Cerebellar nuclear complex (tissue), 1 donor: ENCODE data around the gene MALRD1.

Experiments used
- DNase-seq, 2 experiments: peaks; one replicate each; lab custom pipeline; 2025; lab: John Stamatoyannopoulos, UW

The MALRD1 gene

DNA sequence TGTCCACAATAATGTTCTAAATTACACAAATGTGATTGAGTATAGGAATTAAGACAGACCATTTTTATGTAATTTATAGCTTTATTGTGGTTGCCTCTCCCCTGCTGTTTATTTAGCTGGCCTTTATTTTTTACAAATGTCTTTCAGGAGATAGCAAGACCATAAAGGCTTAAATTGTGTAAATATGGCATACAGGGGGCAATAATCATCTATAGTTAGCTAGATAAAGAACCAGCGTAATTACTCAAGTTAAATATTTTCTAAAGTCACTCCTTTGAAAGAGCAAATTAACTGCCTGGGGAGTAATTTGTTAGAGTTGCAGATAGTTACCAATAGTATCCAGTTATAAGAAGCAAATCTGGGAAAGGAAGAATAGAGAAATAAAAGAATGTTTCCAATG lies at the start of gene MALRD1:
MALRD1 (plus strand) TSS at position 313 of the 400 bp plus-strand sequence. CDS start 138 bp downstream, outside the sequence.
- no peak for DNase-seq

DNA sequence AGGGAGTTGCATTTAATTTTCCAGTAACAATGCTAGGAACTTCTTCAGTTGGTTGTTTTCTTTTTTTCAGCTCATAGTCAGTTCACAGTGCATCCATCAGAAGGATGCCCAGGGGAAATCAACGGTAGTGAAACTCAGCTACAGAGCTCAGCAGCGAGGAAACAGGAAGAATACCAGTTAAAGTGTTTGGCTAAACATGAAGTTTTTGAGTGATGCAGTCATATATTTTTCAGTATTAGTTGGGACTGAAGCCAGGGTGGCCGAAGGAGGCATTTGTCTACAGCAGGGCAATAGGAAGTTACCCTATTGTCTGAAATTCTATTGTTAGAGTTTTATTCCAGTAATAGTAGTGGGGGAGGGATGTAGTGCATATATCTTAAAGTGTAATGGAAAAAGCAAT lies 45.3 kb upstream of the MALRD1 start:
- DNase-seq, result no peak

DNA sequence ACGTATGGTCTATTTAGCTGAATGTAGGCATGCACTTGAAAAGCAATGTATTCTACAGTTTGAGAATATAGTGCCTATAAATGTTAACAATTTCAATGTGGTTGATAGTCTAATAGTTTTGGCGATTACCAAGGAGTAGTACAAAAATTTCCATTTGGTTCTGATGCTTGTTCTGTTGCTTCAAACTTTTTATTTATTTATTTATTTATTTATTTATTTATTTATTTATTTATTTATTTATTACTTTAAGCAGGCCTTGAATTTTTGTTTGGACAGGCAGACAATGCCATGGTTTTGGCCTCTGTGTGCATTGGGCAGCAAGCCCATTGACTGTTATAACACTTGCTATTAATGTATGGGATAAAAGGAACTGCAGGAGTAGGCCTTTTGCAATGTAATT lies 36.5 kb upstream of the MALRD1 start:
- DNase-seq, result no peak

DNA sequence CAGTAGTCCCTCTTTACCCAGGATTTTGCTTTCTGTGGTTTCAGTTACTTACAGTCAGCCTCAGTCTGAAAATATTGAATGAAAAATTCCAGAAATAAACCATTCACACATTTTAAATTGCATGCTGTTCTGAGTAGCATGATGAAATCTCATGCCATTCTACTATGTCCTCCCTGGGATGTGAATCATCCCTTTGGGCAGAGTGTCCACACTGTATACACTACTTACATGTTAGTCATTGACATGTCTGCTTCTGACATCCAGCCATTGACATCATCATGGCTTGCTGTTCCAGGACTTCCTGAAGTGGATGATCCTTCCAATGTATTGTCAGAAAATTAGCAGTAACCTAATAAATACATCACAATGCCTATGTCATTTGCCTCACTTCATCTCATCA lies 34.6 kb upstream of the MALRD1 start:
- DNase-seq, result no peak

DNA sequence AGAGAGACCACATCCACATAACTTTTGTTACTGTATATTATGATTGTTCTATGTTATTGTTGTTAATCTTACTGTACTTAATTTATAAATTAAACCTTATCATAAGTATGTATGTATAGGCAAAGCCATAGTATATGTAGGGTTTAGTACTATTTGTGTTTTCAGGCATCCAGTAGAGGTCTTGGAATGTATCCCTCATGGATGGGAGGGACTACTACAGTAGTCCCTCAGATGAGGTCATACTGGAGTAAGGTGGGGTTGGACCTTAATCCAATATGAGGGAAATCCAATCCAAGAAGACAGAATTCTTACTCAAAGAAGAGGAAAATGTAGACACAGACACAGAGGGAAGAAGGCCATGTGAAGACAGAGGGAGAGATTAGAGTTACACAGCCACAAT lies 34.1 kb upstream of the MALRD1 start:
- DNase-seq, result no peak

DNA sequence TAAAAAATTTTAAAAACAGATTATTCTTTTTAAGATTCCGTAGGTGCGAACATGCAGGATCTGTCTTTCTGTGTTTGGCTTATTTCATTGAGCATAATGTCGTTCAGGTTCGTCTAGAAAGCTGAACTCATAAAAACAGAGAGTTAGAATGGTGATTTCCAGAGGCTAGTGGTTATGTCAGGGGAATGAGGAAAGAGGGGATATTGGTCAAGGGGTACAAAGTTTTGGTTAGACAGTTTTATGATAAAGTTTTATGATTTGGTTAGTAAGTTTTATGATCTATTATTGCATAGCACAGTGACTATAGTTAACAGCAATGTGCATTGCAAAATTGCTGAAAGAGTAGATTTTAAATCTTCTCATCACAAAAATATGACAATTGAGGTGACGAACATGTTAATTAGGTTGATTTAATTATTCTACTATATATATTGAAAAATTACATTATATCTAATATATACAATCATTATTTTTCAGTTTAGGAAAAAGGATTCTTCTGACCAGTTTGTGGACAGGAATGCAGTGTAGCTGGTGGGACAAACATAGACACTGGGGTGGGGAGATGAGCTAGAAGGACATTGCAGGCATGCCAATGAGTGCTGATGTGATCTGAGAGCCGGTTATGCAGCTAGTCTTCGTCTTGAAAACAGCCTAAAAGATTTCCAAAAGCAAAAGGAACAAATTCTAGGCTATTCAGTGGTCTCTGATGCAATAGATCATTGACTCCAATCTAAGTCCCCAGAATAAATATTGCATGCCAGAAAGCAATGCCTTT lies 31.3 kb upstream of the MALRD1 start:
- no peak for DNase-seq

DNA sequence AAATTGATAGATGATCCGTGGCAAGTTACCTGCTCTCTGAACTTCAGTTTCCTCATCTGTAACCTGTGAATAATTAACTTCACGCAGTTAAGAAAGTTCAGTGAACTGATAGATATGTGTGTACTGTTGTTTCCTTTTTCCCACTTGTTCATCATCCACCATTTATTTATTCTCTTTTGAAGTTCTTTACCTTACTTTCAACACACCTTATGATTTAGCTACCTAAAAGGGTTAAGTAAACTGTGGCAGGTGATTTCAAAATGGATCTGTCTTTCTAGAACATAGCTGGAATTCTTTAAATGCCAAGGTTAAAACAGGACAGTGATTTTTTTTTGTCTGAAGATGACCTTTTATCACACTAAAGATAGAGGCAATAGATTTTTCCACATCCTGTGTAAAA lies 27.4 kb upstream of the MALRD1 start:
- DNase-seq, result no peak

DNA sequence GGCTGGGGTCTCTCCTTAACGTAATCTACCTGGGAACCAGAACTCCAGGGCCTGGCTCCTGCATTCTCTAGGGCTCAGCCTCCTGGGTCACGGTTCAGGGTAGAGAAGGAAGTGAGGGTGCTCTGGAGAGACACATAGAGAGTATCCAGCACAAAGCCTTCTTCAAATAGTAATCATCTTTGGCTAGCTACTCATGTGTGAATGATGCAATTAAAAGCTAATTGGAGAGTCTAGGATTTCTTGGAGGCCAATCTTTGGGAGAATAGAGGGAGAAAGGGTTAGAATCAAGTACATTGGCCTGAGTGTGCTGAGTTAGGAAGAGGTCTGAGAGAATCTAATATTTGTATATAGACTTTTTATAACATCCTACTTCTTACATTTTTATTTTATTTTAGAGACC lies 24.0 kb upstream of the MALRD1 start:
- no peak for DNase-seq

DNA sequence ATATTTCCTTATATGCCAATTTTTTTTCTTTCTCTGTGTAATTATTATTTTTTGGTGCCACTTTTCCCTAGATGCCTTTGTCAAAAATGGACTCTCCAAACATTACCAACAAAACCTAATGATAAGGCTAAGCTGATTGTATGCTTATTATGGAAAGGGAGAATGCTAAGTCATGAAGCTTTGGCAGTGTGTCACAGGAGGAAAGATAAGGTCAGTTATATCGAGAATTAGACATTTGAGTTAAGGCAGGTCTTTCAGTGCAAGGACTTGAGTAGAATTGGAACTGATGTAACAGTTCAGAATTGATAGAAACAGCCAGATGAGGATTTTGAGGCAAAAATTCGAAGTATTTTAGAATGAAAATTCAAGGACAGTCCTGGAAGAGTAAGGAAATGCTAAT lies 16.8 kb upstream of the MALRD1 start:
- no peak for DNase-seq

DNA sequence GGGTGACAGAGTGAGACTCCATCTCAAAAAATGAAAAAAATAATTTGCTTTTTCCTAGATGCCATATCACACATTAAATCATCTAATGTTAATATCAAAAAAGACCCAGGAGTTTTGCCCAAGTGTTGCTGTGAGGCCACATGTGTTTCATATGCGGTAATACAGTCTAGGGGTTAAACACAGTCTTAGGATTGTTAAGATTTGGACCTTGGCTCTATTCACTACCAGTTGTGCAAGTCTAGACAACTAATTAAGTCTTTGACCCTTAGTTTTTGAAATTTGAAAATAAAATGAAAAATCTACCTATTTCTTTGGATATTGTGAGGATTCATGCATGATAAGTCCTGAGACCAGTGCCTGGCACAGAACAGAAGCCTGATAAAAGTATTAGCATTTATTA lies 14.9 kb upstream of the MALRD1 start:
- no peak for DNase-seq

DNA sequence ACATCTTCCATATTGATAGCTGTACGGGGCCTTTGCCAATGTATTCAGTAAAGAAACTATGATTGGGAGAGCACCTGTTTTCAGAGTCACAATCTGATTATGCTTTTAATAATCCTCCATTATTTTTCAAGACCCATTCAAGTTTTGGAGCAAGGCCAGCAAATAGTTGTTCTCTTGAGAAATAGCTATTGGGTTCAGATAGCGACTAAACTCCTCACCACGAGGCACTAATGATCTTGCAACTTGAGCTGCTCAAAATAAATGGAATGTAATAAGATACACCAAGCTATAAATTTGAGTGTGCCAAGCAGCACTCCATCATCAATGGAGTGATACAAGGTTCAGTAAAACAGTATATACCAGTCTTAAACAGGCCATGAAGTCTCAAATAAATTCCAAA lies 7.4 kb upstream of the MALRD1 start:
- no peak for DNase-seq

DNA sequence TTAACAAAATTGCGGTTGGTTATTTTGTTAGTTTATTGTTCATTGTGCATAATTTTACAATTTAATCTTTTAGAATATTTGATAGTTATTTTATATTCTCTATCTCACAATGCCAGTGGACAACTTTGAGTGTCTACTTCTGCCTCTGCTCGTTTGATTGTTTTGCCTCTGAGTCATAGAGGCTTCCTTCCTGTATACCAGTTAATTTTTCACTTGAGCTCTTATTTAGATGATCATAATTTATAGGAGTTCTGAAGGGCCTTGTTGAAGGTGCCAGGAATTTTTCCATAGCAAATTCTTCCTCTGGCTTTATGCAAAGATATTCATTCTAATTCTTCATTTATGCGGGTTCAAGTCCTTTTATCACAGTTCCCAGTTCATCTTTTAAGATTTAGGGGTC lies 5.2 kb upstream of the MALRD1 start:
- DNase-seq, result no peak

DNA sequence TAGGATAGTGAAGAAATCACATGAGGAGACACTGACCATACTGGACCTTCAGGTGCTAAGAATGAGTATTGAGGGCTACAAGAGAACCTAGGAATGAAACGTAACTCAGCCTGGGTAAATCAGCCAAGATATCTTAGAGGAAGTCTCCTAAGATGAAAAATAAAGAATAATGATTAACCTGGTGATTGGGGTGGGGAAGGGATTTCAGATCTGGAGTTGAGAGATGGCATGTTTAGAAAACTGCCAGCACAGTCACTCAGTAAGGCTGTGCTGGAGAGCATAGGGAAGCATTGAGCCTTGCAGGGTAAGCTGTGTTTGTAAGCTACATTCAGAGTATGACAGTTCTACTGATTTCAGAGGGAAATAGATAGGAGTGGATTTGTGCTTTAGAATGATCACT lies 1.9 kb upstream of the MALRD1 start:
- no peak for DNase-seq

DNA sequence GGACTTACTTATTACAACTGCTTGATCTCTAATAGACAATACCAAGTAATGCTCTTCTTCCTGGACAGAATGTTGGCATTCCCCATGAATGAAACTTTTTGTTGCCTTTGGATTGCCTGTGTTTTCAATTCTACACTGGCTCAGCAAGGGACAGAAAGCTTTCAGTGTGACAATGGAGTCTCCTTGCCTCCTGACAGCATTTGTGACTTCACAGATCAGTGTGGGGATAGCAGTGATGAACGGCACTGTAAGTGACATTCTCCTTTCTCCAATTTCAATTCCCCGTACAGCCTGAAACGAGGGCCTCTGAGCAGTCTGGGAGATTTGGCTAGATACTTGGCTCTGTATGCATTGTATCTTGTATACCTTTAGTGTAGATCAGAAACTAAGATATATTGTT lies 290 bp downstream of the MALRD1 start:
- DNase-seq, result no peak

DNA sequence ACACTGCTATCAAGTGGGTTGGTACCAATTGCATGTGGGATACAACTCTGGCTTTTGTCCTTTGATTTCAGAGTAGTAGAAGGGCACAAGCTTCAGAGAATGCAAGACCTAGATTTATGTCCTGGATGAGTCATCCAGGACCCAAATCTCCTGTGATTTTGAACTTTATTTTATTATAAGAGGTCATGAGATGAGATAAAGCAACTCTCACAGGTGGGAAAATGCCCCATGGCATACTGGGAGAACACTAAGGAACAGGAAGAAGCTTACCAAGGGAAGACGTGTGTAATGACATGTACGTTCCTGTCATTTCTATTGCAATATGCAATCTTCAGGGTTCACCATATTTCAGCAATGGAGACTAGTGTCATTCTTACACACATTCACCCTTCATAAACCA lies 966 bp downstream of the MALRD1 start:
- DNase-seq, result no peak

DNA sequence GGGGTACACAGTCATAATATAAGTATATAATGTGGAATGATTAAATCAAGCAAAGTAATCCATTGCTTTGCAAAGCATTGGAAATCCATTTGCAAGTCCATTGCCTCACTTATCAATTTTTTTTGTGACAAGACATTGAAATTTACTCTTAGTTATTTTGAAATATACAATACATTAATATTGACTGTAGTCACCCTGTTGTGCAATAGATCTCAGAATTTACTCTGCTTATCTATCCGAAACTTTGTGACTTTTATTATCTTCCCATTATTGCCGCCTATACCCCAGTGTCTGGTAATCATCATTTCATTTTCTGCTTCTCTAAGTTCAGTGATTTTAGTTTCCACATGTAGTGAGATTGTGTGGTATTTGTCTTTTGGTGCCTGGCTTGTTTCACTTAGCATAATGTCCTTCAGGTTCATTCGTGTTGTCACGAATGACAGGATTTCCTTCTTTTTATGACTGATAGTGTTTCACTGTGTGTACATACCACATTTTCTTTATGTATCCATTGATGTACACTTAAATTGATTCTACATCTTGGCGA lies 5.8 kb downstream of the MALRD1 start:
- DNase-seq, result no peak

DNA sequence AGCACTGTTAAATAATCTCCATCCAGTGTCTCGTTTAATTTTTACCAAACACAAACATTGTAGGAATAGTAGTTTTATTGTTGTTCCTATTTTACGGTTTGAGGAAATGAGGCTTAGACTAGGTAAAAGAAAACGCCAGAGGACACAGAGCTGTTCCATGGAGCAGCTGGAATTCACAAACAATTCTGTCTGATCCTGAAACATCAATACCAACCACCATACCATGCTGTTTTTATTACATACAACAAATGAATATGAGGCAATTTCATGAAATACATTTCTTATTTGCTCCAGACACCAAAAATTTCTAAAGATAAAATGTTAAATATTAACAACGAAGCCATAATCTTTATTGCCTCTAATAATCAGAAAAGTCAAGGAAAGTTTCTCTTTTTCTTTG lies 9.4 kb downstream of the MALRD1 start:
- no peak for DNase-seq

DNA sequence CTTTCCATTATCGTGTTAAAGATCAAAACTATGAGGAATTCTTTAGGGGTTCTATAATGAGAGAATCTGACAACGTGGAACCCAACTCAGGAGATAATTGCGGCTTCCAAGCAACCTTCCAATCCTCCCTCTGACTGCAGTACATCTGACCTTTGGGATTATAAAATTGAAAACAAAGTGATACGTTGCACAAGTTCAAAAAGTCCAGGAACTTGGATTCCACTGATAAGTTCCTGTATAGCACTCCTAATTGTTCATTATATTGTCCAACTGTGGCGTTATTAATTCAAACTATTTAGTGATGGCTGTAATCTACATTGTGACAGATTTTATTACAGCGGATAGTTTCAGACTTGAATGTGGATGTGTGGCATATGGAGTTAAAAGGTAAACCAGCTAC lies 15.4 kb downstream of the MALRD1 start:
- no peak for DNase-seq

DNA sequence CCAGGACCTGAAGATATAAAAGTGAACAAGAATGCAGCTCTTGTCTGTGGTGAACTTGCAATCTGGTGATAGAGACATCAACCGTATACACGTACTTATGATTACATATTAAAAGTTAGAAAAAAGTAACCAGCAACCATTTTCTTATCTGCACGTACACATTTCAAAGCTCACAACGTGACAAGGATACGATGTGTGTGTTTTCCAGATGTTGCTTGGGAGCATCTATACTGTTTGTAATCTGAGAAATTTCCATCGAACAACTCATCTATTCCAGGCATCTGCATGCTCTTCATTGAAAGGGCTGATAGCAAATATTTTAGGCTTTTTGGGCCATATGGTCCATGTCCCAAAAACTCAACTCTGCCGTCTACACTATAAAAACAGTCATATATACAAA lies 23.3 kb downstream of the MALRD1 start:
- DNase-seq, result no peak

DNA sequence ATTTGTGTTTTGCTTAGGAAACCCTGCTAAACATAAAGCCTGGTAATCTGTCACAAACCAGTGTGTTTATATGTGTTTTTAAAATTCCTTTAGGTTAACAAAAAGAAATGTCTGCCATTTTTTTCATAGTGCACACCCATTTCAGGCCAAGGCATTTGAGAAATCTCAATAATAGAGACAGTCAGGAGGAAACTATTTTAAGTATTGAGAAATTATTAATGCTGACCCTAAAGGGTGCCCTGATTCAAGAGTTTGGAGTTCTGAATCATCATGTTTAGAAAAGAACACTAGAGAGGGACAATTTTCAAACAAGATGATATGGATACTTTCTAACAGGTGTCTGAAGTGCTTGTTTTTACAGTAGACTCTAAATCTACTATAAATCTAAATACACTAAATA lies 28.7 kb downstream of the MALRD1 start:
- no peak for DNase-seq

DNA sequence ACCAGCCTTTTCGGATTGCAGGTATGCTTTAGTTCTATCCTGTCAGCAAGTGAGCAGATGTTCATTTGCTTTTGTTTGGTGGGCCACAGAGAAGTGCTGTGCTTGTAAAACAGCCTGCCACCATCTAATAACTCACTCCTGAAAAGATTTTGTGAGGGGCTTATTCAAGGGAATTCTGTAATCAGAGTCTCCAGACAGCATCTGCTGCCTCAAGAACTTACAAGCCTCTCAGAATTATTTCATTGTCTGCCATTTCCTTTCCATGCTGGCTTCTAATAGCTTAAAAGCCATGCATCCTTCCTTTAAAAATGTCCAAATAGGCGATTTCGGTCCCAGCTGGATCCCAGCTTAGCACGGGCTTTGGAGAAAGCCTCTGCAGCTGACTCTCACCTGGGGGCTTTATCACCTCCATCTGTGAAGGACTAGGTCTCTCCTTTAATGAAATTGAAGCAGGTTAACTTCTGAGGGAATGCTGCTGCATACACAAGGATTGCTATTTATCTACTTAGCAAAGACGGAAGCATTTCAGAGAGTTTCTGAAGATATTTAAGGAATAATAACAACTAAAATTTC lies 48.0 kb downstream of the MALRD1 start:
- no peak for DNase-seq

DNA sequence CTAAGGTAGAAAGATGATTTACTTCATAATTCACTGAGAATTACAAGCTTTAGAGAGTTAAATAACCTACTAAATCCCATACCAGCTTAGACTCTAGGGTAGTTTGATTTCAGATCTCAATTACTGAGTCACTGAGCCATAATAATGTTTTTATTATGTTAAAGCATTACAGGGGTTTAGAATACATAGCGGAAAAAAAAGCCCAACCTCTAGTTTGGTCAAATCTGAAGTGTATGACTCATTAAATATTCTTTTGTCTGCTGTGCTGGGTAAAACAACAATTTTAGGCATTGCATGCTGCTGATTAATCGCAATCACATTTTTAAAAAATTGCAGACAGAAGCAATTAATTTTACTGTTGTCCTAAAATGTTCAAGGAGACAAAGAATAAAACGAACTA lies 48.5 kb downstream of the MALRD1 start:
- no peak for DNase-seq

DNA sequence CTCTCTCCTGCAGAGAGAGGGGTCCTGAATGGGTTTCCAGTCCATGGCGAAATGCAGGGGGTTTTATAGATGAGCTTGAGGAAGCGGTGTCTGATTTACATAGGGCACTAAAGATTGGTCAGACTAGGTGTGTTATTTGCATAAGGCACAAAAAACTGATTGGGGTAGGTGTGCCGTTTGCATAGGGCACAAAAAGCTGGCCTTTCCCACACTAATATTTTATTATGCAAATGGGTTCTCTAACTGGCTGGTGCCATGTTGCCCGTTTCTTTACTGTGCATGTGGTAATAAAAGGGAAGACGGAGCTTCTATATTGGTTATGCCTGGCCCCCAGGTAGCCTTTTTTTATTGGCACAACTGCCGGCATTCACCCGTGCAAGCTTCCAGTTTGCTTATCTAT lies 50.2 kb downstream of the MALRD1 start:
- DNase-seq, result no peak

DNA sequence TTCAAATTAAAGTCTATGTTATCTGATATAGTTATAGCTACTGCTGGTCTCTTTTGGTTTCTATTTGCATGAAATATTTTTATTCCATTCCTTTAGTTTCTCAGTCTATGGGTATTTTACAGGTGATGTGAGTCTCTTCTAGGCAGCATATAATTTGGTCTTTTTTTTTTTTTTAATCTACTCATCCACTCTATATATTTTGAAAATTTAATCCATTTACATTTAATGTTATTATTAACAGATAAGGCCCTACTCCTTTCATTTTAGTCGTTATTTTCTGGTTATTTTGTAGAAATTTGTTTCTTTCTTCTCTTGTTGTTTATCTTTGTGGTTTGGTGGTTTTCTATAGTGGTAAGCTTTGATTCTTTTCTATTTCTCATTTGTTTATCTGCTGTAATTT lies 58.8 kb downstream of the MALRD1 start:
- DNase-seq, result no peak
